GM23338 (cell line): ENCODE results near the gene DLG2. TPM values are rescaled to one million over a fixed set of nuclear protein-coding genes. Genes with fewer than 3 reads are reported as not detected.

Experiments
- ATAC-seq: fragments of 200-7000 bp; cut with Tn5 transposase; 3 replicates; pipeline ENCODE4 v1.9.1; 2020
- DNase-seq: peaks from one replicate; pipeline ENCODE4 v3.0.0-alpha.2; 2015; ENCODE audit warnings: low spot score
- H2AFZ ChIP-seq: fragments of 200-600 bp; sonication (generic); 2 replicates; pipeline ENCODE4 v1.8.0; 2016; ENCODE audit warnings: antibody characterized with exemption, mild to moderate bottlenecking, moderate library complexity
- H3F3A ChIP-seq: fragments of 200-600 bp; sonication (generic); replicated peaks from 2 replicates; pipeline ENCODE4 v1.8.0; 2017; ENCODE audit warnings: antibody characterized with exemption, mixed run types, low read depth
- H3K27ac ChIP-seq: fragments of 200-600 bp; sonication (generic); 2 replicates; pipeline ENCODE4 v1.6.1; 2016; ENCODE audit warnings: low read depth
- H3K27me3 ChIP-seq: fragments of 200-600 bp; sonication (generic); 2 replicates; pipeline ENCODE4 v1.8.0; 2016; ENCODE audit warnings: mild to moderate bottlenecking, mixed run types, moderate library complexity; ENCODE audit not compliant: insufficient read depth
- H3K36me3 ChIP-seq: fragments of 200-600 bp; sonication (generic); 2 replicates; pipeline ENCODE4 v1.8.0; 2016; ENCODE audit warnings: mild to moderate bottlenecking; ENCODE audit not compliant: insufficient read depth
- H3K4me1 ChIP-seq: fragments of 200-600 bp; sonication (generic); 2 replicates; pipeline ENCODE4 v1.8.0; 2016; ENCODE audit warnings: mild to moderate bottlenecking, moderate library complexity; ENCODE audit not compliant: insufficient read depth
- H3K4me2 ChIP-seq: fragments of 200-600 bp; sonication (generic); 2 replicates; pipeline ENCODE4 v1.7.1; 2017; ENCODE audit warnings: mixed run types
- H3K4me3 ChIP-seq: fragments of 200-600 bp; sonication (generic); 2 replicates; pipeline ENCODE4 v1.6.1; 2016; ENCODE audit warnings: mixed run types
- H3K79me2 ChIP-seq: fragments of 200-600 bp; sonication (generic); replicated peaks from 2 replicates; pipeline ENCODE4 v1.8.0; 2017; ENCODE audit warnings: mild to moderate bottlenecking; ENCODE audit not compliant: insufficient read depth
- H3K9me2 ChIP-seq: fragments of 200-600 bp; sonication (generic); 2 replicates; pipeline ENCODE4 v1.8.0; 2017; ENCODE audit not compliant: insufficient read depth
- H4K20me1 ChIP-seq: fragments of 200-600 bp; sonication (generic); replicated peaks from 2 replicates; pipeline ENCODE4 v1.8.0; 2017; ENCODE audit warnings: mild to moderate bottlenecking; ENCODE audit not compliant: insufficient read depth
- H3K27ac Mint-ChIP-seq: 2 replicates; pipeline ENCODE4 v1.8.0; 2020; ENCODE audit warnings: inconsistent platforms, mild to moderate bottlenecking, moderate library complexity, mixed read lengths
- H3K27me3 Mint-ChIP-seq: 3 replicates; pipeline ENCODE4 v1.8.0; 2022; ENCODE audit warnings: low read depth, mild to moderate bottlenecking, moderate library complexity, mixed read lengths, inconsistent platforms; ENCODE audit not compliant: insufficient read depth, poor library complexity
- H3K36me3 Mint-ChIP-seq: 3 replicates; pipeline ENCODE4 v1.8.0; 2021; ENCODE audit warnings: low read depth, mild to moderate bottlenecking, inconsistent platforms, moderate library complexity, mixed read lengths
- H3K4me1 Mint-ChIP-seq: 3 replicates; pipeline ENCODE4 v1.8.0; 2020; ENCODE audit warnings: mild to moderate bottlenecking, inconsistent platforms, mixed read lengths
- H3K4me3 Mint-ChIP-seq: 3 replicates; pipeline ENCODE4 v1.8.0; 2021; ENCODE audit warnings: moderate library complexity, mild to moderate bottlenecking, inconsistent platforms, mixed read lengths
- H3K9me3 Mint-ChIP-seq: 3 replicates; pipeline ENCODE4 v1.8.0; 2020; ENCODE audit warnings: moderate library complexity, mild to moderate bottlenecking, inconsistent platforms, mixed read lengths
- CREB1 ChIP-seq: fragments of 250-450 bp; sonication (Bioruptor Pico); IDR thresholded peaks from 2 replicates; pipeline ENCODE4 v1.5.0; 2020; ENCODE audit warnings: low read depth, mild to moderate bottlenecking, moderate library complexity
- CTCF ChIP-seq, 2 experiments: fragments of 200-600 bp in 1 of 2; sonication (generic) in 1 of 2; conservative IDR thresholded peaks; 2 replicates each; pipeline versions ENCODE4 v1.5.1 to v1.6.1; 2016 to 2017; ENCODE audit warnings: antibody characterized with exemption in 2 of 2, low read depth in 2 of 2, mild to moderate bottlenecking in 2 of 2, moderate library complexity in 1 of 2
- EZH2 ChIP-seq: fragments of 200-600 bp; sonication (generic); IDR thresholded peaks from one replicate; pipeline ENCODE4 v1.8.0; 2017; ENCODE audit warnings: antibody characterized with exemption, mild to moderate bottlenecking, low read depth; ENCODE audit not compliant: unreplicated experiment
- EZH2phosphoT487 ChIP-seq: fragments of 200-600 bp; sonication (generic); IDR thresholded peaks from one replicate; pipeline ENCODE4 v1.8.1; 2018; ENCODE audit warnings: antibody characterized with exemption; ENCODE audit not compliant: unreplicated experiment
- NANOG ChIP-seq: IDR thresholded peaks from 2 replicates; pipeline ENCODE4 v1.6.1; 2016; ENCODE audit warnings: antibody characterized with exemption, borderline replicate concordance
- STAT1 ChIP-seq: IDR thresholded peaks from one replicate; pipeline ENCODE4 v1.6.1; 2016; ENCODE audit warnings: antibody characterized with exemption; ENCODE audit not compliant: unreplicated experiment
- ZNF114 ChIP-seq: fragments of 250-450 bp; sonication (Bioruptor Pico); IDR thresholded peaks from 2 replicates; pipeline ENCODE4 v1.5.0; 2020; ENCODE audit warnings: mild to moderate bottlenecking, moderate library complexity
- ZNF462 ChIP-seq: fragments of 250-450 bp; sonication (Bioruptor Pico); IDR thresholded peaks from 2 replicates; pipeline ENCODE4 v1.5.0; 2020; ENCODE audit warnings: mild to moderate bottlenecking, moderate library complexity
- polyA plus RNA-seq: library from polyadenylated mRNA; unstranded; fragments of >200 nt; fragmentation: Nextera tagmentation; extraction: Ambion mirVana; gene quantifications from 2 replicates; pipeline ENCODE4 v1.2.1, GENCODE V29; 2016
- total RNA-seq: library from RNA; depleted of rRNA; stranded (reverse); fragments of >200 nt; shearing (Covaris generic); gene quantifications from 2 replicates; pipeline ENCODE4 v1.2.3, GENCODE V29; 2014

The DLG2 gene
- total and polyA plus RNA-seq, 2 experiments from 2014 or later, result 19.8 to 21.5 TPM

- TF ChIP-seq ZNF462, result no peak
- TF ChIP-seq EZH2phosphoT487, result no peak
- TF ChIP-seq STAT1, result no peak
- TF ChIP-seq NANOG, result no peak
Measured at GRCh38 chr11:83645561-83645960, 1981.6 kb downstream of the DLG2 start (continued).

DNA sequence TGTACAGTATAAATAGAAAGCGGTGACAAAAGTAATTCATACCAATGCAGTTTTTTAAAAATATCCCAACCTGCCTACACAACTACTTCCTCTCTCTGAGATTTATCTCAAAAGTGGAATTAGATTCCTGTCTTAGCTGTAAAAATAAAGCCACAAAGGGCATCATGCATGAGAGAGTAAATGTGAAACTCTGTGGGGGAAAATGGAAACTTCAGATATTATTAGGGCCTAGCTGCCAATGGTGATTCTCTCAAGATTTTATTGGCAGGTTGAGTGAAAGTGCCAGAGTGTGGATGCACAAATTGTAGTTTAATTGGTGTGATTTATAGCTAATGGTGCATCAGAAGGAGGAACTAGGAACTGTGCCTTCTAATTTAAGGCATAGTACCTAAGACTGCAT is 1984.0 kb downstream of the DLG2 start:
- no peak for DNase-seq
- Histone ChIP-seq H3K4me2 (no peak overlapping the region), H3K27me3 (no peaks in the 10 kb centered on the region), H3K27ac (no peak overlapping the region), H3F3A (no peaks in the 10 kb centered on the region), H3K79me2 (no peaks in the 10 kb centered on the region), H2AFZ (no peak overlapping the region), H3K9me2 (no peaks in the 10 kb centered on the region), H3K36me3 (no peaks in the 10 kb centered on the region), H3K4me1 (0 out of 2 replicates have a peak, but pooled peaks cover 6% of the 10 kb centered on the region), H3K4me3 (no peak overlapping the region), H4K20me1 (no peaks in the 10 kb centered on the region)
- Mint-ChIP-seq H3K4me1 (peaks cover 18% of the 10 kb centered on the region), H3K27ac (no peak overlapping the region), H3K27me3 (peaks cover 3% of the 10 kb centered on the region), H3K36me3 (no peaks in the 10 kb centered on the region), H3K4me3 (no peak overlapping the region), H3K9me3 (no peaks in the 10 kb centered on the region)
- ATAC-seq, result no peak
- TF ChIP-seq CREB1 (CRISPR knock-in tag), result no peak
- TF ChIP-seq NANOG, result no peak
- no peak for TF ChIP-seq EZH2
- TF ChIP-seq ZNF114, result no peak
- no peak for TF ChIP-seq CTCF (conservative IDR thresholded peaks at IDR 0.05; ENCODE audit: low read depth in 2 of 2)
